Neural crest cell (in vitro differentiated cells): ENCODE results near the gene CHAC1. TPM values are rescaled to one million over a fixed set of nuclear protein-coding genes. Genes with fewer than 3 reads are reported as not detected.

Experiments
- DNase-seq: peaks from one replicate; pipeline ENCODE4 v3.0.0; 2021; ENCODE audit warnings: low read depth, mixed read lengths, low spot score
- H3K27ac Mint-ChIP-seq: one replicate; pipeline ENCODE4 v1.8.0; 2021; ENCODE audit warnings: mild to moderate bottlenecking, mixed read lengths; ENCODE audit not compliant: unreplicated experiment
- H3K27me3 Mint-ChIP-seq: 2 replicates; pipeline ENCODE4 v1.8.0; 2021; ENCODE audit warnings: low read depth, mild to moderate bottlenecking, mixed read lengths
- H3K36me3 Mint-ChIP-seq: 2 replicates; pipeline ENCODE4 v1.8.0; 2021; ENCODE audit warnings: low read depth, mild to moderate bottlenecking, mixed read lengths
- H3K4me1 Mint-ChIP-seq: 2 replicates; pipeline ENCODE4 v1.8.0; 2021; ENCODE audit warnings: mixed read lengths
- H3K4me3 Mint-ChIP-seq: one replicate; pipeline ENCODE4 v1.8.0; 2021; ENCODE audit warnings: mild to moderate bottlenecking, mixed read lengths
- H3K9me3 Mint-ChIP-seq: 2 replicates; pipeline ENCODE4 v1.8.0; 2021; ENCODE audit warnings: mixed read lengths
- total RNA-seq: library from RNA; stranded (reverse); gene quantifications from 2 replicates; pipeline ENCODE4 v1.2.1, GENCODE V29; 2021
- TF ChIP-seq, protein P1 (sequence below): fragments of 200-600 bp; sonication (generic); conservative IDR thresholded peaks from 2 replicates; pipeline ENCODE4 v1.5.0; 2021; ENCODE audit warnings: antibody characterized with exemption, mild to moderate bottlenecking

CHAC1 gene
- total RNA-seq, 1 donor from 2014 or later = 6.8 TPM

DNA sequence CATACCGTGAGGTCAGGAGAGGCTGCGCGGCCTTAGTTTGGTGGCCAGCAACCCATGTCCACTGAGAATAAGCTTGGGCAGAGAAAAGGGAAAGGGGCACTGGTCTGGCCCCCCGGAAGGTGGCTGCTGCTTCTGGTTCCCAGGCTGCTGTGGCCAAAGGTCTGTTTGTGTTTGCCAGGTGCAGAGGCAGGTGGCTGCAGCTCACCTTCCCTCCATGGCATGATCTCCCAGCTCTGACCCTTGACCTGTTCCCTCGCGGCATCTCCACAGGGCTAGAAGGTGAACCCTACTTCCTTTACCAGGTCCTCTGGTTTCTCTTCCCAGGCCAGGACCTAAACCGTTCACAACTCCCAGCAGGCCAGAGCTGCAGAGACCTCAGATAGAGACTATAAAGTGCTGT lies 45.2 kb upstream of the CHAC1 start:
- H3K4me1 Mint-ChIP-seq = peaks cover 38% of the 10 kb centered on the region
- no peaks in the 10 kb centered on the region for H3K36me3 Mint-ChIP-seq
- no peaks in the 10 kb centered on the region for H3K9me3 Mint-ChIP-seq
- TF ChIP-seq, protein P1, sequence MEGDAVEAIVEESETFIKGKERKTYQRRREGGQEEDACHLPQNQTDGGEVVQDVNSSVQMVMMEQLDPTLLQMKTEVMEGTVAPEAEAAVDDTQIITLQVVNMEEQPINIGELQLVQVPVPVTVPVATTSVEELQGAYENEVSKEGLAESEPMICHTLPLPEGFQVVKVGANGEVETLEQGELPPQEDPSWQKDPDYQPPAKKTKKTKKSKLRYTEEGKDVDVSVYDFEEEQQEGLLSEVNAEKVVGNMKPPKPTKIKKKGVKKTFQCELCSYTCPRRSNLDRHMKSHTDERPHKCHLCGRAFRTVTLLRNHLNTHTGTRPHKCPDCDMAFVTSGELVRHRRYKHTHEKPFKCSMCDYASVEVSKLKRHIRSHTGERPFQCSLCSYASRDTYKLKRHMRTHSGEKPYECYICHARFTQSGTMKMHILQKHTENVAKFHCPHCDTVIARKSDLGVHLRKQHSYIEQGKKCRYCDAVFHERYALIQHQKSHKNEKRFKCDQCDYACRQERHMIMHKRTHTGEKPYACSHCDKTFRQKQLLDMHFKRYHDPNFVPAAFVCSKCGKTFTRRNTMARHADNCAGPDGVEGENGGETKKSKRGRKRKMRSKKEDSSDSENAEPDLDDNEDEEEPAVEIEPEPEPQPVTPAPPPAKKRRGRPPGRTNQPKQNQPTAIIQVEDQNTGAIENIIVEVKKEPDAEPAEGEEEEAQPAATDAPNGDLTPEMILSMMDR = no peak
- H3K27me3 Mint-ChIP-seq = no peaks in the 10 kb centered on the region
- H3K4me3 Mint-ChIP-seq = no peak overlapping the region
- no peak overlapping the region for H3K27ac Mint-ChIP-seq
- DNase-seq = no peak

DNA sequence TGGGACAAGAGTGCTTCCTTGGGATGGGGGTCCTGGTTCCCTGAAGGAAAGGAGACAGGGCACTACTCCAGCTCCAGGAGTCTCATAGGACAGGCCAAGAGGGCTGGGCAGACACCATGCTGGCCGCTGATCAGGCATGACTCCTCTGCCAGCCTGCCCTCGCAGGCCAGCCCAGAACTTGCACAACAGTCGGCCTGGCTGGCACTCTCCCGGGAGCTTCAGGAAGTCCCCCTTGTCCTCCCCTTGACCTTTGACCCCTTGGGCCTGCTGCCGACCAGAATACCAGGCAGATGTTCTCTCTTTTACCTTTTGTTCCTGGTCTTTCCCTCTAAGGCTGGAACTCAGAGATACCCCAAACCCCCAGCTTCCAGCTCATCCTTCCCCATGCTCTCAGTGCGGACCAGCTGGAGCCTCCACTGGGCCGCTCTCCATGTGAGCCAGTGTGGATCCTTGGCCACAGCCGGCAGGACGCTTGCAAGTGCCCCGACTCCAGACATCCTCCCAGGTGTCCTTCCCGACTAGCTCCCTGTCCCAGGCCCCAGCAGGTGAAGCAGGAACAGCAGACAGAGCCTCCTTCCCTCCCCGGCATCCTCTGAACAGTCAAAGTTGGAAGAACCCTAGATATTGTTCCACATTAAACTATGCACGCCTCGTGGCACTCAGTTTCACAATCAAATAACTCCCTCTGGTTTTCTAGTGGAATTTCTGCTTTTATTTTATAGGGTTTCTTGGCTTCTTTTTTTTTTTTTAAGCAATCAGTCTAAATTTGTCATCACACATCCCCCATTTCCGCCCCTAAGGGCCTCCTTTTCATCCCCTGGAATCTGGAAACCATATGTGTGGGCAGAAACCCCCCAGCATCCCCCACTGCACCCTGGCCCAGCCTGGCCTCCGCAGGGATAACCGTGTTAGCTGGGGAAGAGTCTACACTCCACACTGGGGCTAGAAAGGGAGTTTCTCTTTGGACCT lies 43.3 kb upstream of the CHAC1 start:
- Mint-ChIP-seq H3K9me3 (no peaks in the 10 kb centered on the region), H3K27me3 (no peaks in the 10 kb centered on the region), H3K36me3 (no peaks in the 10 kb centered on the region), H3K4me3 (peak overlapping the region; percentile 17), H3K27ac (no peak overlapping the region), H3K4me1 (peaks cover 40% of the 10 kb centered on the region)
- no peak for DNase-seq
- TF ChIP-seq, protein P1 = no peak

DNA sequence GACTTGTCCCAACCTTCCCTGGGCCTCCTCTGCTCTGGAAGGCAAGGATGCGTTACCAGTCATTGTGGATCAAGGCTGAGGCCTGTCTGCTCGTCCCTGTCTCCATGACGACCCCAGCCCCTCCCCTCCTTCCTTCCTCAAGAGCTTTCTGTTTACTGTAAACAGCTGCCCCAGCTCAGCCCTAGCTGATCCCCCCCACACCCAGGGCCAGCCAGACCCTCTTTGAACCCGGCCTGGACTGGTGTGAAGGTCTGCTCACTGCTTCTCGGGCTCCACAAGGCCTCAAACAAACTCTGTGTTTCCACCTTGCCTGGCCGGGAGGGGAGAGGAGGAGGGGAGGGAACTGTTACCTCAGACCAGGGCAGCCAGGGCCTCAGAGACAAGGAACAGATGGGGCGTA lies 42.1 kb upstream of the CHAC1 start:
- DNase-seq = no peak

DNA sequence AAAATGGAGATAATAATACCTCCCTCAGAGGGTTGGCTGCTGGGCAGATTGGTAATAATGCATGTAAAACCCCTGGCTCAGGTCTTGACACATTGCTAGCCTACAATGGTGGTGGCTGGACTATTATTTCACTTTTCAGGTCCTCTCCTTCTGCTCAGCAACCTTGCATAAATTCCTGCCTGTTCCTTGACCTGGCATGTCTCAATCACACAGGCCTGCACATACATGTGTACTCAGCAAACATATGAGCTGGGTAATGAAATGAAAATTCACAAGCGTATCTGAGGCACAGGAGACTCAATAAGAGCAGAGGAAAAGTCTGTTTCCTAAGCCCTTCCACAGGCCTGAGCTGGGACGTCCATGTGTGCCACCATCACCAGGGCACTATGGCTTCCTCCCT lies 41.6 kb upstream of the CHAC1 start:
- Mint-ChIP-seq H3K27me3 (no peaks in the 10 kb centered on the region), H3K9me3 (no peaks in the 10 kb centered on the region), H3K36me3 (no peaks in the 10 kb centered on the region), H3K27ac (no peak overlapping the region), H3K4me1 (peaks cover 40% of the 10 kb centered on the region), H3K4me3 (peak overlapping the region; percentile 18)
- TF ChIP-seq, protein P1 = no peak
- no peak for DNase-seq

More for the DNA sequence above, 42.1 kb upstream of the CHAC1 start:
- H3K36me3 Mint-ChIP-seq = no peaks in the 10 kb centered on the region
- peaks cover 35% of the 10 kb centered on the region for H3K4me1 Mint-ChIP-seq
- no peaks in the 10 kb centered on the region for H3K27me3 Mint-ChIP-seq
- H3K4me3 Mint-ChIP-seq = peak overlapping the region; percentile 49
- peak overlapping the region; percentile 97 for H3K27ac Mint-ChIP-seq
- TF ChIP-seq, protein P1 = no peak
- no peaks in the 10 kb centered on the region for H3K9me3 Mint-ChIP-seq

DNA sequence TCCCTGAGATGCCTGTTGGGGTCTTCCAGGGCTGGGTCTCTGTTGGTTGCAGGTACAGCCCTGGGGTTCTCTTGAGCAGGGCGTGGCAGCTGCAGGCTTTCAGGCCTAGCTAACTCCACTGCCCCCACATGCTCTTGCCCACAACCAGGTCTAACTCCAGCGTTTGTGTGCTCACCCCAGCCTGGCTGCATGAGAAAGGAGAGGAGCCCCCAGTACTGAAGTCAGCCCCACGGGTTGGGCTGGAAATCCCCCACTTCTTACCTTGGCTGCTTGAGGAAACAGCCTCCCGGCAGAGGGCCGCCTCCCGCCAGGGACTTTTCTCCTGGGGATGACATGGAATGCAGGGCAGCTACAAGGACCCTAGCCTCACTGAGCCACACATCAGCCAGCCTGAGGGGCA lies 40.8 kb upstream of the CHAC1 start:
- no peaks in the 10 kb centered on the region for H3K9me3 Mint-ChIP-seq
- no peaks in the 10 kb centered on the region for H3K36me3 Mint-ChIP-seq
- H3K27ac Mint-ChIP-seq = no peak overlapping the region
- TF ChIP-seq, protein P1 = no peak
- H3K4me1 Mint-ChIP-seq = peaks cover 40% of the 10 kb centered on the region
- no peaks in the 10 kb centered on the region for H3K27me3 Mint-ChIP-seq
- no peak for DNase-seq
- H3K4me3 Mint-ChIP-seq = no peak overlapping the region
